ENCODE measurements around the gene ZNF32. TPM values are rescaled to one million over a fixed set of nuclear protein-coding genes. Genes with fewer than 3 reads are reported as not detected.

Gene ZNF32
- total RNA-seq, 1 donor from 2014 or later, result 48.8 TPM

DNA sequence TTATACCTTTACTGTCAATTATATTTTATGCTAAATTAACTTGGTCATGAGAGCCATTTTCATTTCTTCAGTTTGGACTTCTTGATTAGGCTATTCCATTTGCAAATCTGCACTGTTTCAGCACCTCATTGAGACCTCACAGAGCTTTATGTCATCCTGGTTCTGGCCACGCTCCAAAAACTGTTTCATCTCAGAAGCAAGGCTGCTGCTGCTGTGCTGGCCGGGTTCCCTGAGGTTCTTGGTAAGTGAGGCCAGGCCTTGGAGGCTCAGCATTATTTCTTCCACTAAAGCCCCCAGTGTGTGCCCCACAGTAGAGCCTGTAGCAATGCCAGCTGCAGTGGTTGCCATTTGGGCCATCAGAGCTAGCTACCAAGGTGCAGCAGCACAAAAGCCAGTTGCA is 50.2 kb downstream of the ZNF32 start:
- no peaks in the 10 kb centered on the region for H3K36me3 Mint-ChIP-seq (ENCODE audit: unreplicated experiment)
- peaks cover 21% of the 10 kb centered on the region for H3K4me1 Mint-ChIP-seq (ENCODE audit: unreplicated experiment)
- peaks cover 3% of the 10 kb centered on the region for H3K27me3 Mint-ChIP-seq (ENCODE audit: unreplicated experiment)
- no peak overlapping the region for H3K27ac Mint-ChIP-seq (ENCODE audit: unreplicated experiment)
- TF ChIP-seq, protein P1, sequence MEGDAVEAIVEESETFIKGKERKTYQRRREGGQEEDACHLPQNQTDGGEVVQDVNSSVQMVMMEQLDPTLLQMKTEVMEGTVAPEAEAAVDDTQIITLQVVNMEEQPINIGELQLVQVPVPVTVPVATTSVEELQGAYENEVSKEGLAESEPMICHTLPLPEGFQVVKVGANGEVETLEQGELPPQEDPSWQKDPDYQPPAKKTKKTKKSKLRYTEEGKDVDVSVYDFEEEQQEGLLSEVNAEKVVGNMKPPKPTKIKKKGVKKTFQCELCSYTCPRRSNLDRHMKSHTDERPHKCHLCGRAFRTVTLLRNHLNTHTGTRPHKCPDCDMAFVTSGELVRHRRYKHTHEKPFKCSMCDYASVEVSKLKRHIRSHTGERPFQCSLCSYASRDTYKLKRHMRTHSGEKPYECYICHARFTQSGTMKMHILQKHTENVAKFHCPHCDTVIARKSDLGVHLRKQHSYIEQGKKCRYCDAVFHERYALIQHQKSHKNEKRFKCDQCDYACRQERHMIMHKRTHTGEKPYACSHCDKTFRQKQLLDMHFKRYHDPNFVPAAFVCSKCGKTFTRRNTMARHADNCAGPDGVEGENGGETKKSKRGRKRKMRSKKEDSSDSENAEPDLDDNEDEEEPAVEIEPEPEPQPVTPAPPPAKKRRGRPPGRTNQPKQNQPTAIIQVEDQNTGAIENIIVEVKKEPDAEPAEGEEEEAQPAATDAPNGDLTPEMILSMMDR (IDR thresholded peaks at IDR 0.05), result no peak
- H3K4me3 Mint-ChIP-seq (ENCODE audit: unreplicated experiment), result no peak overlapping the region
- DNase-seq (ENCODE audit: extremely low spot score, unreplicated experiment), result peak; percentile 57
- no peaks in the 10 kb centered on the region for H3K9me3 Mint-ChIP-seq (ENCODE audit: unreplicated experiment)

DNA sequence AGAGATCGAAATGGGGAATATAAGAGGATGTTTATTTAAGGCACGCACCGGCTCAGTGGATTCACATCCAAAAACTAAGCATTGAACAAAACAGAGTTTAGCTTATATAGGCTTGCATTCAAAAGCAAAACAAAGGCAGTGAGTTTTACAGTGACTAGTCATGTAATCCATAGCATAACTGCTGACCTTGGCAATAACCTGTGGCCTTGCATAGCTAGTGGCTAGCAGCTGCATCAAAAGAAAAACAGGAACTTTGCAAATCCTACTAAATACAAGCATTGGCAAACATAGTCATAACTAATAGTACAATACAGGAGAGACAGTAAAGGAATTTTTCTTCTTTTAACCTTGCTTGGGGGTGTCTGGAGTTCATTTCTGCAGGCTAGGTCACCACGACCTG is 52.1 kb downstream of the ZNF32 start:
- peaks cover 21% of the 10 kb centered on the region for H3K4me1 Mint-ChIP-seq (ENCODE audit: unreplicated experiment)
- H3K27ac Mint-ChIP-seq (ENCODE audit: unreplicated experiment), result no peak overlapping the region

DNA sequence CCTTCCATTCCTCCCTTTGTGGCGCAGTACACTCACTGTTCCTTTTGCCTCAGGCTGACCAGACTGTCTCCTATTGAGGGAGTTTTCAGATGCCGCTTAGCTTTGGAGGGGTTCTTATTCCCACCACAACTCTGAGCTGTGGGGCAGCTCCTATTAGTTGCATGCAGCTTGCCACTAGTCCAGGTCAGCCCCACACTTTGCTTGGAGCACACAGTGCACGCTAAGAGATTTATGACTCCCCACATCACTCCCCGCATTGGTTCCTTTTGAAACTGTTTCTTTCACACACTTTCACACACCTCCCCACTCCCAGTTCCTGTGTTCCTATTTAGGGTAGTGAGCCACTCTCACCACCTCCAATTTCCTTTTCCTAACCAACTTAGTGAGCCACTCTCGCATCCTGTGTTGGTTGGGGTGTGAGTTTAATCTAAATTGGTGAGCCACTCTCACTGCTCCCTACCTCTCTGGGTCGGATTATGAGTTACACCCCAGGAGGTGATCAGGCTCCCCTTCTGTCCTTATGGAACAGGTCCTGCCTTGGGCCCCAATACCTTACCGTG is 52.9 kb downstream of the ZNF32 start:
- TF ChIP-seq, protein P1 (IDR thresholded peaks at IDR 0.05), result no peak
- peak; percentile 42 for DNase-seq (ENCODE audit: extremely low spot score, unreplicated experiment)
- Mint-ChIP-seq H3K36me3 (ENCODE audit: unreplicated experiment) (no peaks in the 10 kb centered on the region), H3K27ac (ENCODE audit: unreplicated experiment) (no peak overlapping the region), H3K4me1 (ENCODE audit: unreplicated experiment) (peaks cover 21% of the 10 kb centered on the region), H3K9me3 (ENCODE audit: unreplicated experiment) (no peaks in the 10 kb centered on the region), H3K4me3 (ENCODE audit: unreplicated experiment) (no peak overlapping the region), H3K27me3 (ENCODE audit: unreplicated experiment) (peaks cover 5% of the 10 kb centered on the region)

More for the DNA sequence above, 52.1 kb downstream of the ZNF32 start:
- Mint-ChIP-seq H3K9me3 (ENCODE audit: unreplicated experiment) (no peaks in the 10 kb centered on the region), H3K4me3 (ENCODE audit: unreplicated experiment) (no peak overlapping the region), H3K27me3 (ENCODE audit: unreplicated experiment) (peaks cover 7% of the 10 kb centered on the region), H3K36me3 (ENCODE audit: unreplicated experiment) (no peaks in the 10 kb centered on the region)
- TF ChIP-seq, protein P1 (IDR thresholded peaks at IDR 0.05), result no peak
- DNase-seq (ENCODE audit: extremely low spot score, unreplicated experiment), result no peak

DNA sequence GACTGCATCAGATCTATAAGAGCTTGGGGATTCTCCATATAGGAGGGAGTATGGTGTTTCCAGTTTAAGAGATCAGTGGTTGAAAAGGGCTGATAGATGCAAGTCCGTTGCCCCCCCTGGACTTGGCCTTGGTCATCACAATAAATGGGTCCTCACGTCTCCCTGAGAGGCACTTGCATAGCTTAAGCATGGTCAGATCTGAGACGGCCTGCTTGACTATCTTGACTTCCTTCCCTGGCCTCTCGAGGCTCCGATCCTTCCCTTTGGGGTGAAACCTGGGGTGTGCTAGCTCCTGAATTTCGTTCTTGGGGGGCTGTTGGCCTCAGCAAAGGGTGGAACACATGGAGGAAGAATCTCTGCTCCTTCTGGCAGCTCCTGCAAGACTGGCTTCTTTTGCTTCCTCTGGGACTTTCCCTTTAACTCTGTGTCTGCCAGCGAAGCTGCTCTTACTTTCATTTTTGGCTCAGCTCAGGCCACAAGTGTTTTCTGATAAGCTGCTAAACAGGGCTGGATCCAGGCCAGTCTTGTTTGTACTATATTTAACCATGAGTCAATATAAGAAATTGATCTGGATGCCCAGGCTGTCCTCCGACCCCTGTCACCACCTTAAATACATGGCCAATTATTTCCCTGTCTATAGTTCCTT is 53.6 kb downstream of the ZNF32 start:
- Mint-ChIP-seq H3K36me3 (ENCODE audit: unreplicated experiment) (no peaks in the 10 kb centered on the region), H3K27me3 (ENCODE audit: unreplicated experiment) (peaks cover 5% of the 10 kb centered on the region), H3K4me3 (ENCODE audit: unreplicated experiment) (peak overlapping the region; percentile 15), H3K4me1 (ENCODE audit: unreplicated experiment) (peaks cover 21% of the 10 kb centered on the region), H3K9me3 (ENCODE audit: unreplicated experiment) (peaks cover 2% of the 10 kb centered on the region), H3K27ac (ENCODE audit: unreplicated experiment) (no peak overlapping the region)
- peak; percentile 73 for DNase-seq (ENCODE audit: extremely low spot score, unreplicated experiment)
- TF ChIP-seq, protein P1 (IDR thresholded peaks at IDR 0.05), result no peak

Other genes with a start within 250 kb of the ZNF32 start
- gene HNRNPF, start 239.7 kb downstream of the ZNF32 start, total RNA-seq, result 189 and 200 TPM in 2 replicates
- 3.6 and 6.3 TPM in 2 replicates for gene ZNF487, start 211.8 kb downstream of the ZNF32 start, total RNA-seq
- 3.7 and 4.5 TPM in 2 replicates for gene ZNF239, start 74.3 kb downstream of the ZNF32 start, total RNA-seq
- 1.7 and 2.4 TPM in 2 replicates for gene ZNF485, start 42.4 kb downstream of the ZNF32 start, total RNA-seq

Data from osteocyte (in vitro differentiated cells).